H1 (cell line): ENCODE results near the gene TUBAL3. TPM values are rescaled to one million over a fixed set of nuclear protein-coding genes. Genes with fewer than 3 reads are reported as not detected.

Experiments used
- CTCF ChIA-PET: fragments of 300-600 bp; sonication (Branson Sonifier 250); formaldehyde crosslinking; loops from one replicate; lab custom pipeline; 2021; ENCODE audit not compliant: partially characterized antibody; lab: Charles Lee
- POLR2A ChIA-PET: fragments of 300-600 bp; sonication (Branson Sonifier 250); formaldehyde crosslinking; loops from one replicate; lab custom pipeline; 2021; ENCODE audit warnings: inconsistent platforms; ENCODE audit not compliant: partially characterized antibody; lab: Charles Lee
- DNase-seq, 2 experiments: peaks; one replicate each; pipeline versions ENCODE4 v3.0.0 to v3.0.0-alpha.2; 2010 to 2022; ENCODE audit warnings: low spot score in 2 of 2, low read depth in 1 of 2, mixed read lengths in 1 of 2
- FAIRE-seq: peaks from 2 replicates; lab custom pipeline; 2011; peaks lifted over from hg19 to GRCh38; lab: Jason Lieb, UNC
- H2AFZ ChIP-seq: 2 replicates; pipeline ENCODE4 v1.8.1; 2012; ENCODE audit warnings: low read length, inconsistent platforms
- H2AK5ac ChIP-seq: 2 replicates; pipeline ENCODE4 v1.6.1; 2013; ENCODE audit warnings: low read depth, low read length
- H2BK120ac ChIP-seq: replicated peaks from 2 replicates; pipeline ENCODE3; 2013; ENCODE audit warnings: low read depth, low read length, inconsistent platforms
- H2BK12ac ChIP-seq: 2 replicates; pipeline ENCODE4 v1.6.1; 2013; ENCODE audit warnings: low read depth, low read length
- H2BK15ac ChIP-seq: 2 replicates; pipeline ENCODE4 v1.6.1; 2013; ENCODE audit warnings: low read length
- H2BK20ac ChIP-seq: 2 replicates; pipeline ENCODE4 v1.6.1; 2013; ENCODE audit warnings: low read length
- H2BK5ac ChIP-seq: 2 replicates; pipeline ENCODE4 v1.6.1; 2013; ENCODE audit warnings: low read depth, low read length
- H3K14ac ChIP-seq: 2 replicates; pipeline ENCODE4 v1.6.1; 2013; ENCODE audit warnings: inconsistent platforms; ENCODE audit not compliant: insufficient read length
- H3K18ac ChIP-seq: 2 replicates; pipeline ENCODE4 v1.6.1; 2013; ENCODE audit warnings: low read length; ENCODE audit errors: extremely low read depth
- H3K23ac ChIP-seq: 2 replicates; pipeline ENCODE4 v1.6.1; 2013; ENCODE audit warnings: inconsistent platforms; ENCODE audit not compliant: insufficient read length
- H3K23me2 ChIP-seq: 2 replicates; pipeline ENCODE4 v1.6.1; 2013; ENCODE audit warnings: low read depth, low read length
- H3K27ac ChIP-seq: 2 replicates; pipeline ENCODE4 v1.6.1; 2011; ENCODE audit warnings: low read depth, low read length, inconsistent platforms
- H3K27me3 ChIP-seq, 4 experiments: replicated peaks in 1 of 4; 1 replicate in 1 of 4; 2 replicates in 3 of 4; pipeline versions ENCODE4 v1.6.1 to v1.8.1; 2011 to 2013; ENCODE audit warnings: low read length in 3 of 4, mild to moderate bottlenecking in 3 of 4, inconsistent platforms in 2 of 4, mixed read lengths in 2 of 4, moderate library complexity in 1 of 4; ENCODE audit not compliant: control insufficient read depth in 3 of 4, insufficient read depth in 3 of 4; ENCODE audit errors: extremely low read depth in 1 of 4
- H3K36me3 ChIP-seq, 4 experiments: 2 replicates each; pipeline versions ENCODE4 v1.6.1 to v1.8.1; 2011 to 2013; ENCODE audit warnings: mild to moderate bottlenecking in 4 of 4, low read length in 3 of 4, moderate library complexity in 2 of 4, control low read depth in 1 of 4, inconsistent platforms in 1 of 4; ENCODE audit not compliant: insufficient read depth in 4 of 4, control insufficient read depth in 2 of 4
- H3K4ac ChIP-seq: replicated peaks from 2 replicates; pipeline ENCODE3; 2013; ENCODE audit warnings: low read length, low read depth, mixed read lengths, inconsistent platforms; ENCODE audit not compliant: insufficient read length
- H3K4me1 ChIP-seq, 4 experiments: replicated peaks in 1 of 4; 1 replicate in 1 of 4; 2 replicates in 3 of 4; pipeline versions ENCODE4 v1.6.1 to v1.8.1; 2011 to 2013; ENCODE audit warnings: low read length in 3 of 4, inconsistent platforms in 2 of 4, mixed read lengths in 1 of 4; ENCODE audit not compliant: insufficient read depth in 4 of 4, control insufficient read depth in 3 of 4
- H3K4me2 ChIP-seq, 2 experiments: 2 replicates each; pipeline versions ENCODE4 v1.6.1 to v1.8.1; 2011 to 2013; ENCODE audit warnings: low read depth in 2 of 2, low read length in 2 of 2, control low read depth in 1 of 2, inconsistent platforms in 1 of 2, mild to moderate bottlenecking in 1 of 2; ENCODE audit not compliant: insufficient read depth in 1 of 2
- H3K4me3 ChIP-seq, 4 experiments: fragments of 200-600, 300-600 bp in 1 of 4; sonication (generic), shearing (Covaris generic), sonication (Bioruptor Twin) in 1 of 4; 2 replicates each; pipeline versions ENCODE4 v1.5.1 to v1.8.1; 2011 to 2016; ENCODE audit warnings: low read length in 4 of 4, low read depth in 3 of 4, control low read depth in 2 of 4, inconsistent platforms in 2 of 4, mild to moderate bottlenecking in 2 of 4, mixed read lengths in 1 of 4, moderate library complexity in 1 of 4; ENCODE audit not compliant: insufficient read depth in 2 of 4; ENCODE audit errors: extremely low read depth in 1 of 4
- H3K56ac ChIP-seq: replicated peaks from 2 replicates; pipeline ENCODE3; 2013; ENCODE audit warnings: low read depth, mild to moderate bottlenecking, mixed read lengths, low read length, inconsistent platforms; ENCODE audit not compliant: insufficient read length
- H3K79me1 ChIP-seq: 2 replicates; pipeline ENCODE4 v1.6.1; 2013; ENCODE audit warnings: low read depth, low read length, control low read depth
- H3K79me2 ChIP-seq, 2 experiments: 2 replicates each; pipeline versions ENCODE4 v1.6.1 to v1.8.1; 2012 to 2013; ENCODE audit warnings: low read length in 2 of 2, mild to moderate bottlenecking in 2 of 2, inconsistent platforms in 1 of 2; ENCODE audit not compliant: insufficient read depth in 2 of 2, control insufficient read depth in 1 of 2
- H3K9ac ChIP-seq, 4 experiments: replicated peaks in 1 of 4; 1 replicate in 1 of 4; 2 replicates in 3 of 4; pipeline versions ENCODE4 v1.6.1 to v1.8.1; 2011 to 2013; ENCODE audit warnings: low read depth in 3 of 4, low read length in 3 of 4, control low read depth in 2 of 4, mild to moderate bottlenecking in 2 of 4, moderate library complexity in 2 of 4, inconsistent platforms in 1 of 4; ENCODE audit errors: extremely low read depth in 1 of 4
- H3K9me3 ChIP-seq, 2 experiments: 2 replicates each; pipeline versions ENCODE4 v1.6.1 to v1.8.1; 2012 to 2013; ENCODE audit warnings: mild to moderate bottlenecking in 2 of 2, moderate library complexity in 2 of 2, control low read depth in 1 of 2, inconsistent platforms in 1 of 2, low read depth in 1 of 2, low read length in 1 of 2, mixed read lengths in 1 of 2; ENCODE audit not compliant: insufficient read depth in 2 of 2
- H4K20me1 ChIP-seq, 2 experiments: replicated peaks in 1 of 2; 2 replicates each; pipeline versions ENCODE3 to v1.8.1; 2011 to 2013; ENCODE audit warnings: inconsistent platforms in 2 of 2, low read length in 2 of 2, mild to moderate bottlenecking in 1 of 2; ENCODE audit not compliant: insufficient read depth in 2 of 2, control insufficient read depth in 1 of 2
- H4K5ac ChIP-seq: 2 replicates; pipeline ENCODE4 v1.6.1; 2013; ENCODE audit warnings: low read length, low read depth, mixed read lengths, inconsistent platforms; ENCODE audit not compliant: insufficient read length
- H4K8ac ChIP-seq: 2 replicates; pipeline ENCODE4 v1.8.0; 2013; ENCODE audit warnings: mild to moderate bottlenecking, moderate library complexity, low read length, inconsistent platforms; ENCODE audit not compliant: insufficient read depth; ENCODE audit errors: extremely low read depth
- H4K91ac ChIP-seq: replicated peaks from 2 replicates; pipeline ENCODE3; 2013; ENCODE audit warnings: low read length, mixed read lengths, inconsistent platforms; ENCODE audit not compliant: insufficient read length
- ATF2 ChIP-seq: IDR thresholded peaks from 2 replicates; pipeline ENCODE4 v1.6.1; 2012; ENCODE audit warnings: low read length, inconsistent platforms
- GABPA ChIP-seq: IDR thresholded peaks from 2 replicates; pipeline ENCODE4 v1.6.1; 2011; ENCODE audit warnings: mild to moderate bottlenecking, low read length, moderate library complexity, borderline replicate concordance; ENCODE audit not compliant: insufficient read depth
- HDAC2 ChIP-seq, 2 experiments: fragments of 300-600 bp in 1 of 2; sonication (generic) in 1 of 2; IDR thresholded peaks; 2 replicates each; pipeline ENCODE4 v1.6.1; 2011 to 2012; ENCODE audit warnings: low read depth in 2 of 2, low read length in 2 of 2, mild to moderate bottlenecking in 2 of 2, moderate library complexity in 2 of 2, borderline replicate concordance in 1 of 2, inconsistent platforms in 1 of 2
- HDAC6 ChIP-seq: IDR thresholded peaks from one replicate; pipeline ENCODE4 v1.7.1; 2012; ENCODE audit warnings: low read depth, mild to moderate bottlenecking, inconsistent platforms, low read length, moderate library complexity
- JUND ChIP-seq: IDR thresholded peaks from 2 replicates; pipeline ENCODE4 v1.6.1; 2011; ENCODE audit warnings: mild to moderate bottlenecking, improper control_type of control experiment, low read length
- POLR2AphosphoS5 ChIP-seq: IDR thresholded peaks from 2 replicates; pipeline ENCODE4 v1.6.1; 2011; ENCODE audit warnings: low read depth, low read length
- RAD21 ChIP-seq, 2 experiments: IDR thresholded peaks in 1 of 2; conservative IDR thresholded peaks in 1 of 2; 2 replicates each; pipeline ENCODE4 v1.6.1; 2011; ENCODE audit warnings: low read depth in 2 of 2, low read length in 2 of 2, improper control_type of control experiment in 1 of 2, inconsistent platforms in 1 of 2, mild to moderate bottlenecking in 1 of 2, moderate library complexity in 1 of 2
- RBBP5 ChIP-seq: IDR thresholded peaks from 2 replicates; pipeline ENCODE4 v1.7.1; 2012; ENCODE audit warnings: low read depth, mild to moderate bottlenecking, inconsistent platforms, low read length, moderate library complexity, borderline replicate concordance
- RFX5 ChIP-seq: IDR thresholded peaks from 2 replicates; pipeline ENCODE4 v1.6.1; 2011; ENCODE audit warnings: low read depth, low read length, improper control_type of control experiment, borderline replicate concordance
- whole genome bisulfite sequencing, 2 experiments: shearing (Covaris generic) in 1 of 2; methylation state at CpG; one replicate each; pipeline versions ENCODE4 v1.1.6 to v1.1.7; 2013 to 2015; ENCODE audit warnings: low lambda C conversion rate in 2 of 2, mixed read lengths in 2 of 2, inconsistent platforms in 1 of 2, low coverage in 1 of 2, missing lambda C conversion rate in 1 of 2; ENCODE audit not compliant: insufficient replicate concordance in 2 of 2, insufficient coverage in 1 of 2, insufficient read length in 1 of 2; ENCODE audit errors: extremely low coverage in 1 of 2, missing lambda C conversion rate in 1 of 2; 5-methylcytosine and 5-hydroxymethylcytosine counted together
- polyA plus RNA-seq, 7 experiments: library from polyadenylated mRNA; depleted of rRNA in 3 of 7; stranded (reverse) in 5 of 7; unstranded in 2 of 7; fragments of >200 nt in 5 of 7; fragments of 200-250 nt in 2 of 7; gene quantifications; 1 replicate in 5 of 7; 2 replicates in 1 of 7; 4 replicates in 1 of 7; pipeline versions ENCODE4 v1.2.1 to v1.2.3, GENCODE V29; 2011 to 2013; ENCODE audit warnings: missing spikeins in 2 of 7, mixed read lengths in 2 of 7
- total RNA-seq: library from RNA; stranded (reverse); fragmentation: NEBNext Ultra II Directional; extraction: Animal tissue kit (Norgen Biotek cat#: 25700); gene quantifications from 2 replicates; pipeline ENCODE4 v1.2.1, GENCODE V29; 2021

The TUBAL3 gene
- total and polyA plus RNA-seq, 2 of the 8 experiments (the other 6 are each of a cell fraction or from before 2014, with no cell fraction given): 0.17 TPM; not detected in 1

- Histone ChIP-seq H3K23ac (no peak overlapping the region), H2BK120ac (no peak overlapping the region), H3K23me2 (peaks cover 2% of the 10 kb centered on the region; the same call in 1 of the 2 replicates), H3K9ac (no peak overlapping the region), H3K27me3 (no peaks in the 10 kb centered on the region), H2BK15ac (no peak overlapping the region), H3K18ac (no peak overlapping the region), H2BK20ac (no peak overlapping the region), H3K14ac (no peak overlapping the region), H3K4me1 (peaks cover 0 to 3% (median under 1%) of the 10 kb centered on the region in 4 experiments; a peak in 4 of 7 replicates), H3K79me1 (no peaks in the 10 kb centered on the region), H4K8ac (no peak overlapping the region), H4K5ac (no peak overlapping the region), H2BK12ac (no peak overlapping the region), H3K9me3 (no peaks in the 10 kb centered on the region), H3K4me2 (no peak overlapping the region), H2AFZ (no peak overlapping the region), H4K20me1 (peaks cover 0 to 4% of the 10 kb centered on the region in 2 experiments), H3K4ac (no peak overlapping the region), H3K79me2 (peaks cover 0 to 28% of the 10 kb centered on the region in 2 experiments; a peak in 2 of 4 replicates), H3K56ac (no peak overlapping the region), H3K27ac (no peak overlapping the region), H4K91ac (no peak overlapping the region), H2BK5ac (no peak overlapping the region), H3K36me3 (peaks cover 0 to 3% (median 0%) of the 10 kb centered on the region in 4 experiments; a peak in 1 of 8 replicates), H3K4me3 (no peak overlapping the region), H2AK5ac (no peak overlapping the region)
- FAIRE-seq (no peak), DNase-seq (no peak)
- POLR2A ChIA-PET: interaction anchor here (2.2 kb wide), 1 partner anchor 23 kb away, joined by 6 read pairs; no protein-coding TSS in a partner anchor
- 88% methylated on average over 1 of the region's 1 CpG; no CpG with 5 or more reads in 1 of the 2 experiments for WGBS, 2 experiments
- CTCF ChIA-PET: interaction anchor here (0.9 to 11.1 kb wide), 20 partner anchors 9 to 594 kb away, joined by 3 to 200 read pairs (median 4); partner anchors contain the start of gene CALML5
- no peak for TF ChIP-seq HDAC6
- TF ChIP-seq ATF2: no peak
- no peak for TF ChIP-seq RAD21 (IDR thresholded peaks at IDR 0.05 in 1 of 2, conservative IDR thresholded peaks at IDR 0.05 in 1 of 2; ENCODE audit: low read depth in 2 of 2, low read length in 2 of 2)
- no peak for TF ChIP-seq HDAC2 (IDR thresholded peaks at IDR 0.05; ENCODE audit: borderline replicate concordance in 1 of 2, low read depth in 2 of 2, low read length in 2 of 2)
- no peak for TF ChIP-seq JUND
- TF ChIP-seq RBBP5: no peak
- no peak for TF ChIP-seq GABPA
- TF ChIP-seq RFX5: no peak
- no peak for TF ChIP-seq POLR2AphosphoS5
These were observed 38.8 kb upstream of the TUBAL3 start for GRCh38 chr10:5443429-5443828.
